ENCODE measurements around the gene TGFBI.

GRCh38 chr5:136015966-136016650 is 12.7 kb upstream of the TGFBI start:
- TF ChIP-seq CTCF (IDR thresholded peaks at IDR 0.05; ENCODE audit: low read depth, low read length) (no peak), MYC (IDR thresholded peaks at IDR 0.05; ENCODE audit: low read depth, low read length) (no peak), MAX (IDR thresholded peaks at IDR 0.05; ENCODE audit: low read depth, low read length) (no peak), POLR2A (IDR thresholded peaks at IDR 0.05; ENCODE audit: extremely low read depth, insufficient read length) (no peak)

Data from NB4 (cell line).